HepG2 (cell line): ENCODE measurements around the gene HTRA2. TPM values are rescaled to one million over a fixed set of nuclear protein-coding genes. Genes with fewer than 3 reads are reported as not detected.

Experiments
- AHR ChIP-seq: IDR thresholded peaks from 2 replicates; pipeline ENCODE4 v1.6.1; 2018; ENCODE audit warnings: missing genetic modification reagents, missing compliant biosample characterization
- ARHGAP35 ChIP-seq: sonication (generic); formaldehyde crosslinking; IDR thresholded peaks from 2 replicates; pipeline ENCODE4 v1.9.0; 2022; ENCODE audit warnings: mild to moderate bottlenecking, inconsistent platforms, moderate library complexity, missing genetic modification reagents, borderline replicate concordance
- BORCS8-MEF2B ChIP-seq: sonication (generic); formaldehyde crosslinking; IDR thresholded peaks from 2 replicates; pipeline ENCODE4 v1.8.0; 2022; ENCODE audit warnings: mild to moderate bottlenecking, missing genetic modification reagents
- CERS6 ChIP-seq: sonication (generic); formaldehyde crosslinking; IDR thresholded peaks from 2 replicates; pipeline ENCODE4 v1.5.0; 2020; ENCODE audit warnings: missing genetic modification reagents
- EZH2 ChIP-seq: conservative IDR thresholded peaks from 2 replicates; pipeline ENCODE4 v1.6.1; 2012; ENCODE audit warnings: mild to moderate bottlenecking, low read depth, low read length, moderate library complexity
- FOXA1 ChIP-seq, 2 experiments: fragments of 450-650 bp in 1 of 2; sonication (generic) in 1 of 2; formaldehyde crosslinking in 1 of 2; IDR thresholded peaks; 2 replicates each; pipeline versions ENCODE4 v1.4.0 to v1.6.1; 2016 to 2020; ENCODE audit warnings: missing genetic modification reagents in 1 of 2
- HINFP ChIP-seq: sonication (generic); formaldehyde crosslinking; IDR thresholded peaks from 2 replicates; pipeline ENCODE4 v1.4.0; 2020; ENCODE audit warnings: low read depth, mild to moderate bottlenecking, missing genetic modification reagents
- HOXA3 ChIP-seq: sonication (generic); formaldehyde crosslinking; IDR thresholded peaks from 2 replicates; pipeline ENCODE4 v1.5.0; 2020; ENCODE audit warnings: missing genetic modification reagents
- NFIC ChIP-seq: IDR thresholded peaks from 2 replicates; pipeline ENCODE4 v1.6.1; 2012; ENCODE audit warnings: mild to moderate bottlenecking, low read length, inconsistent platforms
- PRPF4 ChIP-seq: fragments of 200-400 bp; formaldehyde crosslinking; IDR thresholded peaks from 2 replicates; pipeline ENCODE4 v1.6.1; 2016; ENCODE audit warnings: low read length, low read depth; ENCODE audit not compliant: poor library complexity, severe bottlenecking
- RFX3 ChIP-seq: IDR thresholded peaks from 2 replicates; pipeline ENCODE4 v1.6.1; 2016; ENCODE audit warnings: missing biosample characterization, missing genetic modification reagents
- RORA ChIP-seq: sonication (generic); formaldehyde crosslinking; IDR thresholded peaks from 2 replicates; pipeline ENCODE4 v1.5.0; 2020; ENCODE audit warnings: mild to moderate bottlenecking, missing genetic modification reagents, moderate library complexity
- SAP130 ChIP-seq: IDR thresholded peaks from 2 replicates; pipeline ENCODE4 v1.6.1; 2016; ENCODE audit warnings: low read depth
- SCMH1 ChIP-seq: sonication (generic); formaldehyde crosslinking; IDR thresholded peaks from 2 replicates; pipeline ENCODE4 v1.9.0; 2021; ENCODE audit warnings: missing genetic modification reagents, mild to moderate bottlenecking, borderline replicate concordance
- SRY ChIP-seq: sonication (generic); formaldehyde crosslinking; IDR thresholded peaks from 2 replicates; pipeline ENCODE4 v1.8.0; 2022; ENCODE audit warnings: mild to moderate bottlenecking, missing genetic modification reagents
- TCF7 ChIP-seq: sonication (generic); IDR thresholded peaks from 2 replicates; pipeline ENCODE4 v1.6.1; 2016; ENCODE audit warnings: antibody characterized with exemption, low read depth
- TFE3 ChIP-seq: IDR thresholded peaks from 2 replicates; pipeline ENCODE4 v1.6.1; 2016
- ZBTB34 ChIP-seq: sonication (generic); formaldehyde crosslinking; IDR thresholded peaks from 2 replicates; pipeline ENCODE4 v1.8.0; 2022; ENCODE audit warnings: mild to moderate bottlenecking, missing genetic modification reagents
- ZFY ChIP-seq: sonication (generic); formaldehyde crosslinking; IDR thresholded peaks from 2 replicates; pipeline ENCODE4 v1.4.0; 2020; ENCODE audit warnings: missing genetic modification reagents
- ZMYM2 ChIP-seq: sonication (generic); formaldehyde crosslinking; IDR thresholded peaks from 2 replicates; pipeline ENCODE4 v1.8.0; 2022; ENCODE audit warnings: mild to moderate bottlenecking, missing genetic modification reagents
- ZNF3 ChIP-seq: IDR thresholded peaks from 2 replicates; pipeline ENCODE4 v1.7.0; 2017; ENCODE audit warnings: inconsistent platforms
- ZNF333 ChIP-seq: sonication (generic); formaldehyde crosslinking; IDR thresholded peaks from 2 replicates; pipeline ENCODE4 v1.4.0; 2020; ENCODE audit warnings: mild to moderate bottlenecking, missing genetic modification reagents, borderline replicate concordance
- ZNF33A ChIP-seq: sonication (generic); formaldehyde crosslinking; IDR thresholded peaks from 2 replicates; pipeline ENCODE4 v1.5.1; 2020; ENCODE audit warnings: missing genetic modification reagents, mild to moderate bottlenecking, moderate library complexity, borderline replicate concordance
- ZSCAN5A ChIP-seq: sonication (generic); formaldehyde crosslinking; IDR thresholded peaks from 2 replicates; pipeline ENCODE4 v1.8.0; 2022; ENCODE audit warnings: mild to moderate bottlenecking, missing genetic modification reagents, borderline replicate concordance
- polyA plus RNA-seq, 8 experiments: library from polyadenylated mRNA; depleted of rRNA in 3 of 8; stranded (reverse) in 7 of 8; unstranded in 1 of 8; fragments of >200 nt; fragmentation: Illumina TruSeq in 4 of 8; extraction: Trizol in 4 of 8; gene quantifications; 2 replicates each; pipeline versions ENCODE4 v1.2.1 to v1.2.3, GENCODE V29; 2011 to 2016; ENCODE audit warnings: low read depth in 4 of 8, missing spikeins in 1 of 8, mixed read lengths in 1 of 8; ENCODE audit not compliant: insufficient read depth in 1 of 8
- total RNA-seq, 5 experiments: library from RNA; depleted of rRNA; stranded (reverse); fragments of >200 nt; fragmentation: Illumina TruSeq; extraction: Trizol; gene quantifications; 2 replicates each; pipeline ENCODE4 v1.2.3, GENCODE V29; 2016; ENCODE audit warnings: low read depth in 1 of 5

The HTRA2 gene
- total and polyA plus RNA-seq, 2 of the 13 experiments (the other 11 are each of a cell fraction or from before 2014, with no cell fraction given), result 47.7 to 50.3 TPM

GRCh38 chr2:74507145-74507925 lies 22.4 kb upstream of the HTRA2 start, which contains the start of gene PCGF1 (continued):
- TF ChIP-seq NFIC (no peak), FOXA1 (IDR thresholded peaks at IDR 0.05) (no peak), FOXA1 (CRISPR knock-in tag; IDR thresholded peaks at IDR 0.05) (peak; percentile 52; the same call in 1 of the 2 replicates), RFX3 (CRISPR knock-in tag) (peak; percentile 94), ZNF33A (CRISPR knock-in tag) (no peak), ZBTB34 (CRISPR knock-in tag) (no peak), ZNF333 (peak; percentile 28; the same call in 1 of the 2 replicates), ZSCAN5A (no peak; the same call in 1 of the 2 replicates), SRY (CRISPR knock-in tag) (peak; percentile 50; the same call in 1 of the 2 replicates), BORCS8-MEF2B (CRISPR knock-in tag) (peak; percentile 53), ZFY (CRISPR knock-in tag) (peak; percentile 30; the same call in 1 of the 2 replicates), TFE3 (CRISPR knock-in tag) (peak; percentile 71; the same call in 1 of the 2 replicates), HINFP (CRISPR knock-in tag) (peak; percentile 97), RORA (CRISPR knock-in tag) (no peak), ZNF3 (CRISPR knock-in tag) (no peak), ZMYM2 (CRISPR knock-in tag) (no peak), SCMH1 (CRISPR knock-in tag) (no peak), ARHGAP35 (CRISPR knock-in tag) (peak; percentile 94), EZH2 (no peak), AHR (CRISPR knock-in tag) (peak; percentile 73; the same call in 1 of the 2 replicates), PRPF4 (no peak), CERS6 (CRISPR knock-in tag) (no peak; the same call in 1 of the 2 replicates), TCF7 (no peak), SAP130 (CRISPR knock-in tag) (peak; percentile 86), HOXA3 (CRISPR knock-in tag) (peak; percentile 96)
